Putamen (tissue), 1 donor: ENCODE results near the gene SGSM1.
"Not testable (repeated sequence)": the region's sequence is repeated elsewhere in the genome, so short reads cannot be mapped to it uniquely, and the experiment has no call there.

ENCODE experiments used
- DNase-seq: peaks from one replicate; pipeline ENCODE4 v3.0.0-alpha.2; 2016; ENCODE audit warnings: low spot score

Gene SGSM1

DNA sequence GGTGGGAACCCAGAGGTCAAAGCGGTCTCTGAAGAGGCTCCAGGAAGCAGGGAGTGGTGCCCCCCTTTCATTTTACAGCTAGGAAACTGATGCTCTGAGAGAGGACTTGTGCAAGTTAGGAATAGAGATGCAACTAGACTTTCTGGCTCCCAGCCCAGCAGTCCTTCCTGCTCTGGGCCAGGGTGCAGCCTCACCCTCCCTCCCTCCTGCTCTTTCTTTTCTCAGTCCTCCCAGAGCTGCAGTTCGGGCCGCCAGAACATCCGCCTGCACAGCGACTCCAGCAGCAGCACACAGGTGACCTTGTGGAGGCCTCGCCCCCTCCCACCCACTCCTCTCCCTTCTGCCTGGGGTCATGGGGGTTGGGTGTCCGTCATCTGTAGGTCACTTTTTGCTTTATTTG lies 89.0 kb downstream of the SGSM1 start:
- peak; percentile 6 for DNase-seq

DNA sequence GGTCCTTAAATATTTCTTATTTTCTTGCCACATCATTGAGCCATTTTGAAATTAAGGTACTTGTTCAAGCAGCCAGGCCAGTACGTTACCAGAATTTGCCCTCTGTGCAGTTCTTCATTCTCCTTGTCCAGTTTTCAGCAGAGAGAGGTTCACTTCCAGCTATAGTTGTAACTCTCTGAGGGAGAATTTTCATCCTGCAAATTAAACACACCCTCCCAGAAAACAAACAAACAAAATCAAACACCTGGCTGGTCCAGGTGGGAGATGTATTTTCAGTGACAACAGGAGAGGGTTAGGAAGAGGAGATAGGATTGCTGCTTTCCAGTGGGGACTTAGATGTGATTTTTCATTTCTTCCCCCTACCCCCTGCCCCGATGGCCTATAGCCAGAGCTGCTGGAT lies 95.4 kb downstream of the SGSM1 start:
- no peak for DNase-seq

DNA sequence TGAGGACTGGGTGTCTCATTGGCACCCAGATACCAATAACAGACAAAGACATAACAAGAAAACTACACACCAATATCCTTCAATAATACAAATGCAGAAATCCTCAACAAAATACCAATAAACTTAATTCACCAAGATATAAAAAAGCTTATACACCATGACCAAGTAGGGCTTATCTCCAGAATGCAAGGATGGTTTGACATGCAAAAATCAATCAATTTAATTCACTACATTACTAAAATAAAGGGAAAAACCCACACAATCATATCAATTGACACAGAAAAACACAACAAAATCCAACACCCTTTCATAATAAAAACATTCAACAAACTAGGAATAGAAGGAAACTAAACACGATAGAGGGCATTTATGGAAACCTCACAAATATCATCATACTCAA lies 99.9 kb downstream of the SGSM1 start:
- no peak for DNase-seq

DNA sequence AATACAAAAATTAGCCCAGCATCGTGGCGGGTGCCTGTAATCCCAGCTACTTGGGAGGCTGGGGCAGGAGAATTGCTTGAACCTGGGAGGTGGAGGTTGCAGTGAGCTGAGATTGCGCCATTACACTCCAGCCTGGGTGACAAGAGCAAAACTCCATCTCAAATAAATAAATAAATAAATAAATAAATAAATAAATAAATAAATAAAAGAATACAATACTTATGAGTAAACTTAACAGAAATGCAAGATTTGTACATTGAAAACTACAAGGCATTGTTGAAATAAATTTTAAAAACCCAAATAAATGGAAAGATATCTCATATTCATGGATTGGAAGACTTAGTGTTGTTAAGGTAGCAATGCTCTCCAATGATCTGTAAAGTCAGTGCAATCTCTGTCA lies 101.1 kb downstream of the SGSM1 start:
- not testable (repeated sequence) for DNase-seq

DNA sequence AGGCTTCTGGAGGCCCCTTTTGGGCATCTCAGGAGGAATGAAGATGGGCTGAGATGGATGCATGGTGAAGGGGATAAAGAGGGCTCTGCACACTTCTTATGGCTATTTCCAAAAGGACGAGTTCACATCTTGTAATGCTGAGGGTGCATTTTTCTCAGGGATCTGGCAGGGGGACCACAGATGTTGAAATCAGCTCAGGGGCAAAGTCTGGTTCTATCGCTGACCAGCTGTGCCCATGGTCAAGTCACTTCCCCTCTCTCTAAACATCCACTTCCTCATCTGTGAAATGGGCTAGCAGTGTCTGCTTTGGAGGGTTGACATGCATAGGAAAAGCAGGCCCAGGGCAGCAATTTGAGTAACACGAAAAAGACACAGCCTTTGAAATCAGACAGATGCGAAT lies 114.0 kb downstream of the SGSM1 start:
- DNase-seq: no peak

DNA sequence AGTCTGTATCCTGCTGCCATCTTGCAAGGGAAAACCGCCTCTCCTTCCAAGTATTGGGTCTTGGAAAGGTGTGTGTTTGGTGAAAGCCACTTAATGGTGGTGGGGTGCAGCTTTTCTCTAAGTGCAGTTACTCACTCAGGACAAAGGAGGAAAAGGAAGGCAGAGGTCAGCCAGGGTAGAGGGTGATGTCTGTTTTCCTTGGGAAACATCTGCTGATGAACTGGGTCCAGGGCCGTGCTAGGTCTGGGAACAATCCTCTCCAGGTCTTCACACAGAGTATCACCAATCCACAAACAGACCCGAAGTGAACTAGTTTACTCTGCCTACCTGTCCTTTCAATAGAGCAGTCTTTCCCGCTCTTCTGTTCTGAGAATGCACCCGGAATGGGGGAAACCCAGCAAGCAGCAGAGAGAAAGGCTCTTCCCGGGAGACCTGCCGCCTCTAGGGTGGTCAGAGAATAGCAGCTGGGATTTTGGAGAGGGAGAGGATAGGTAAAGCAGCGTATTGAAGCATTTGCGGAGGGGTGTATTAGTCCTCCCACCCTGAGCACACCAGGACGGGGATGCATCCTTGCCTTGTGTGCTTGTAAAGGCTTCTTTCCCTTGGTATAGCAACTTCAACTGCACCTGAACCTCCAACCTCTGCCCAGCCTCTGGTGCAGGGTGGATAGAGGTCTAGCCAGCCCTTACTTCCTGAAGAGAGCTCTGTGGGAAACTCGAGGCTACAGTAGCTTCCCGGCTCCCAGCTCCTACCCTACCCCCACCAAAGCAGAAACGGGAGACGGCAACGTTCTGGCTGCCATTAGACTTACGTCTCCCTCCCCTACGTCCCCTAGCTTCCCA lies 119.8 kb downstream of the SGSM1 start:
- DNase-seq: no peak

- no peak for DNase-seq
Observed at GRCh38 chr22:24926428-24926725, 120.4 kb downstream of the SGSM1 start.

- DNase-seq: no peak
Observed at GRCh38 chr22:24926849-24927579, 121.0 kb downstream of the SGSM1 start.

GRCh38 chr22:24928322-24928721 lies 122.3 kb downstream of the SGSM1 start:
- DNase-seq: no peak

GRCh38 chr22:24930678-24931077 lies 124.7 kb downstream of the SGSM1 start:
- no peak for DNase-seq

GRCh38 chr22:24935771-24936483 lies 129.9 kb downstream of the SGSM1 start:
- no peak for DNase-seq

GRCh38 chr22:24937114-24937513 lies 131.1 kb downstream of the SGSM1 start:
- DNase-seq: no peak

- DNase-seq: no peak
Observed at GRCh38 chr22:24938741-24939341, 132.8 kb downstream of the SGSM1 start.

- no peak for DNase-seq
Observed at GRCh38 chr22:24942301-24942700, 136.3 kb downstream of the SGSM1 start.

- no peak for DNase-seq
Observed at GRCh38 chr22:24944217-24944937, 138.4 kb downstream of the SGSM1 start.

DNA sequence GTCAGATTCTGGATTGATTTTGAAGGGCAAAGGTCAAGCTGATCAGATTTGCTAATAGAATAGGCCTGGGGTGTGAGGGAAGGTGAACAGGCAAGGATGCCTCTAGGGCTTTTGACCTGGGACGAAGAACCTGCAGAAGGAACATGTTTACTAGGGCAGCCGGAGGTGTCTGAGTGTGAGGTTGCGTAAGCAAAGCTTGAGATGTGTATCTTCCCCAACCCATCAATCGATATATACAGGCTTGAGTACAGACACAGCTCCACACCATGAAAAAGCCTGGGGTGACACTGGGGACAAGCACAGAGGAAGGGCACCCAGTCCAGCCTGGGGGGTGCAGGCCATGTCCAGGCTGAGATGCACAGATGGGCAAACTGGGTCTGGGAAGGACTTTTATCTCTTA lies 139.4 kb downstream of the SGSM1 start:
- no peak for DNase-seq

GRCh38 chr22:24947383-24947782 lies 141.4 kb downstream of the SGSM1 start:
- no peak for DNase-seq

DNA sequence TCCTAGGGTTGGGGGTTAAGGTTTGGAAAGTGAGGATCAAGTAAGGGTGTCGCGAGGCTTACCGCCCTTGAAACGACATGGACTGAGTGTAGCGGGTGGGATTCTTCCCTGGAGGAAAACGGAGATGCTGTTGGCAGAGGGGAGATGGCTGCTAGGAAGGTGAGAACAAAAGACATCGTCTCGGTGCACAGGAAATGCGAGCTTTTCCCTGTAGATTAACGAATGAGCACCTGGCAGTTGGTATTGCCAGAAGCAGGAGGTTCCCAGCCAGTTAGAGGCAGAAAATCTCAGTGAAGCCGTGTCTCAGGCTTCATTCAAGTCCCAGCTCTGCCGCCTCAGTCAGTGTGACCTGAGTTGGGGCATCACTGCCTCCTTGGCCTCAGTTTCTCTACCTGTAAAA lies 141.9 kb downstream of the SGSM1 start:
- DNase-seq: no peak

GRCh38 chr22:24948356-24949202 lies 142.6 kb downstream of the SGSM1 start:
- DNase-seq: no peak

GRCh38 chr22:24950272-24950902 lies 144.4 kb downstream of the SGSM1 start:
- peak; percentile 23 for DNase-seq
